Keratinocyte (primary cell): ENCODE results near the gene BUB1. TPM values are rescaled to one million over a fixed set of nuclear protein-coding genes. Genes with fewer than 3 reads are reported as not detected.
"Not testable (repeated sequence)": the region's sequence is repeated elsewhere in the genome, so short reads cannot be mapped to it uniquely, and the experiment has no call there.

Experiments used
- DNase-seq: peaks from one replicate; pipeline ENCODE4 v3.0.0-alpha.2; 2011; ENCODE audit warnings: low read depth, missing footprints, low spot score
- FAIRE-seq: peaks from 2 replicates; lab custom pipeline; 2011; peaks lifted over from hg19 to GRCh38; lab: Jason Lieb, UNC
- H2AFZ ChIP-seq: 2 replicates; pipeline ENCODE4 v1.6.0; 2012; ENCODE audit warnings: low read length, control low read depth, inconsistent platforms; ENCODE audit not compliant: control insufficient read depth
- H3K27ac ChIP-seq: 2 replicates; pipeline ENCODE4 v1.5.1; 2011; ENCODE audit warnings: low read length; ENCODE audit not compliant: control insufficient read depth, insufficient read depth
- H3K27me3 ChIP-seq: 3 replicates; pipeline ENCODE4 v1.6.0; 2011; ENCODE audit warnings: low read length; ENCODE audit not compliant: control insufficient read depth, insufficient read depth; ENCODE audit errors: extremely low read depth
- H3K36me3 ChIP-seq, 2 experiments: 2 replicates in 1 of 2; 3 replicates in 1 of 2; pipeline ENCODE4 v1.5.1; 2011; ENCODE audit warnings: low read length in 2 of 2, mild to moderate bottlenecking in 1 of 2; ENCODE audit not compliant: control insufficient read depth in 2 of 2, insufficient read depth in 2 of 2; ENCODE audit errors: extremely low read depth in 1 of 2
- H3K4me1 ChIP-seq: 3 replicates; pipeline ENCODE4 v1.5.1; 2011; ENCODE audit warnings: low read length; ENCODE audit not compliant: control insufficient read depth, insufficient read depth; ENCODE audit errors: extremely low read depth
- H3K4me2 ChIP-seq: 3 replicates; pipeline ENCODE4 v1.6.0; 2011; ENCODE audit warnings: low read depth, low read length; ENCODE audit not compliant: control insufficient read depth, insufficient read depth; ENCODE audit errors: extremely low read depth
- H3K4me3 ChIP-seq, 3 experiments: fragments of 200-600 bp in 1 of 3; sonication (generic) in 1 of 3; 2 replicates in 2 of 3; 3 replicates in 1 of 3; pipeline ENCODE4 v1.5.1; 2011 to 2016; ENCODE audit warnings: low read length in 3 of 3, mild to moderate bottlenecking in 3 of 3, control low read depth in 2 of 3, inconsistent platforms in 1 of 3, low read depth in 1 of 3, mixed read lengths in 1 of 3, mixed run types in 1 of 3, moderate library complexity in 1 of 3; ENCODE audit not compliant: control insufficient read depth in 2 of 3, insufficient read depth in 2 of 3; ENCODE audit errors: extremely low read depth in 1 of 3
- H3K79me2 ChIP-seq: 2 replicates; pipeline ENCODE4 v1.6.0; 2012; ENCODE audit warnings: low read length; ENCODE audit not compliant: control insufficient read depth, insufficient read depth
- H3K9ac ChIP-seq: 3 replicates; pipeline ENCODE4 v1.6.0; 2011; ENCODE audit warnings: low read length; ENCODE audit not compliant: control insufficient read depth, insufficient read depth; ENCODE audit errors: extremely low read depth
- H3K9me1 ChIP-seq: 3 replicates; pipeline ENCODE4 v1.6.0; 2011; ENCODE audit warnings: low read length; ENCODE audit not compliant: control insufficient read depth, insufficient read depth; ENCODE audit errors: extremely low read depth
- H3K9me3 ChIP-seq: 2 replicates; pipeline ENCODE4 v1.5.1; 2012; ENCODE audit warnings: low read depth, low read length; ENCODE audit not compliant: control insufficient read depth
- H4K20me1 ChIP-seq: 3 replicates; pipeline ENCODE4 v1.6.0; 2011; ENCODE audit warnings: low read length; ENCODE audit not compliant: control insufficient read depth, insufficient read depth; ENCODE audit errors: extremely low read depth
- CTCF ChIP-seq, 3 experiments: IDR thresholded peaks in 1 of 3; conservative IDR thresholded peaks in 1 of 3; optimal IDR thresholded peaks in 1 of 3; 2 replicates in 2 of 3; 3 replicates in 1 of 3; pipeline versions ENCODE3 to v1.5.1; 2011; ENCODE audit warnings: low read length in 3 of 3, mild to moderate bottlenecking in 3 of 3, moderate library complexity in 2 of 3, control low read depth in 1 of 3, inconsistent platforms in 1 of 3; ENCODE audit not compliant: insufficient read depth in 2 of 3; ENCODE audit errors: extremely low read depth in 1 of 3
- EZH2 ChIP-seq: IDR thresholded peaks from one replicate; pipeline ENCODE4 v1.6.1; 2012; ENCODE audit warnings: inconsistent platforms, mild to moderate bottlenecking, low read length, moderate library complexity
- dilution Hi-C: fragments of 300-500 bp; cut with MboI; formaldehyde crosslinking; loops from one replicate; pipeline ENCODE4 v1.7.0; 2020; ENCODE audit warnings: low sequenced_read_pairs; ENCODE audit not compliant: extremely low pct_ligation_motif_present
- polyA plus RNA-seq, 5 experiments: library from polyadenylated mRNA; depleted of rRNA in 3 of 5; stranded (reverse) in 3 of 5; stranded (forward) in 1 of 5; unstranded in 1 of 5; fragments of >200 nt; gene quantifications; 1 replicate in 1 of 5; 2 replicates in 3 of 5; 3 replicates in 1 of 5; pipeline versions ENCODE4 v1.2.1 to v1.2.3, GENCODE V29; 2011 to 2012; ENCODE audit warnings: missing spikeins in 2 of 5, low read depth in 1 of 5, low replicate concordance in 1 of 5

BUB1 gene
- polyA plus RNA-seq, 1 donor (not counting 4 experiments of a cell fraction or from before 2014, with no cell fraction given) = 24.7 TPM

- H2AFZ ChIP-seq, FAIRE-seq, H3K9me3 ChIP-seq, H3K4me3 ChIP-seq, H3K4me2 ChIP-seq, H3K4me1 ChIP-seq, DNase-seq, dilution Hi-C loops, H3K27ac ChIP-seq, H3K27me3 ChIP-seq, H3K36me3 ChIP-seq, H3K9ac ChIP-seq, H3K9me1 ChIP-seq, H3K79me2 ChIP-seq, H4K20me1 ChIP-seq: not testable (repeated sequence)
Observed at GRCh38 chr2:110695146-110695898, 17.5 kb upstream of the BUB1 start.

GRCh38 chr2:110691612-110692258 lies 13.9 kb upstream of the BUB1 start:
- Histone ChIP-seq H3K9me3 (peaks cover 3% of the 10 kb centered on the region), H3K27me3 (peaks cover 5% of the 10 kb centered on the region), H3K79me2 (no peaks in the 10 kb centered on the region), H2AFZ (no peak overlapping the region), H3K36me3 (no peaks in the 10 kb centered on the region), H4K20me1 (no peaks in the 10 kb centered on the region), H3K4me1 (peaks cover 8% of the 10 kb centered on the region), H3K9me1 (no peaks in the 10 kb centered on the region), H3K9ac (no peak overlapping the region), H3K27ac (no peak overlapping the region), H3K4me2 (no peak overlapping the region), H3K4me3 (no peak overlapping the region)
- DNase-seq (no peak), FAIRE-seq (no peak)
- no peak for TF ChIP-seq EZH2
- TF ChIP-seq CTCF (optimal IDR thresholded peaks at IDR 0.05 in 1 of 3, IDR thresholded peaks at IDR 0.05 in 1 of 3, conservative IDR thresholded peaks at IDR 0.05 in 1 of 3; ENCODE audit: extremely low read depth in 1 of 3, insufficient read depth in 2 of 3, low read length in 3 of 3) = no peak
- dilution Hi-C loops = no loop called here
